Renal cortical epithelial cell (primary cell): Measurements from ENCODE around the gene IRX2. TPM values are rescaled to one million over a fixed set of nuclear protein-coding genes. Genes with fewer than 3 reads are reported as not detected.

Source experiments
- DNase-seq: peaks from one replicate; pipeline ENCODE4 v3.0.0-alpha.2; 2011; ENCODE audit warnings: low read depth
- total RNA-seq: library from RNA; depleted of rRNA; stranded (reverse); fragments of >200 nt; gene quantifications from 2 replicates; pipeline ENCODE4 v1.2.3, GENCODE V29; 2014

Gene IRX2
- total RNA-seq, 1 donor from 2014 or later, result 20.5 TPM

DNA sequence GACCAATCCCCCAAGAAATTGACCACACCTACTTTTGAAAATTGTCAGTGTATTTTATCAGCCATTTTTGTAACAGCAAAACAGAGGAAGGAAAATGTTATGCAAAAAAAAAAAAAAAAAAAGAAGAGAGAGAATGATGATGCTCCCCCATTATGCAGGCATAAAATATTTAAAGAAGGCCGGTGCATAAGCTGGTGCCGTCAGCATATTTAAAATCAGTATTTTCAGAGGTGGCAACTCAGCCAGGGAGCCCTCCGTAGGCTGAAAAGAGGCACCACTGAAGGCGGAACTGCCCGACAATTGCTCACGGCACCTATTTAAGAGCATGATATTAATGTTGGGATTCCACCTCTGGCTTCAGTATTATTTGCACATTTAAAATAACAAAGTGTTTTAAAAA is 33.4 kb downstream of the IRX2 start:
- DNase-seq, result no peak

DNA sequence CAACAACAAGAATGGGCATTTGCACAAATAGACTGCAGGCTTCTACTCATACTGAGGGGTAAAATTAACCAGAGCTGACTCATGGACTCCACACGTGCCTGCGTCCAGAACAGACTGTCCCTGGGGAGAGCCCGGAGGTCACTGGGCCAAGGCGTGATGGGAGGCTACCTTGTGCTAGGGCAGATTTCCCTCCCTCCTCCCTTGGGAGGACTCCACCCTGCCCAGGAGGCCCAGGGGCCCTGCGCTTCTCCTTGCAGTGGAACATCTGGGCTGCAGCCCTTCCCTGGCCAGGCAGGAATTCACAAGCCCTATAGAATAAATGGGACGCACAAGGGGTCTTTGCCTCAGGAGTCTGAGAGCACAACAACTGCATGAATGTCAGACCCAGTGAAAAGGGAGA is 35.6 kb downstream of the IRX2 start:
- no peak for DNase-seq

DNA sequence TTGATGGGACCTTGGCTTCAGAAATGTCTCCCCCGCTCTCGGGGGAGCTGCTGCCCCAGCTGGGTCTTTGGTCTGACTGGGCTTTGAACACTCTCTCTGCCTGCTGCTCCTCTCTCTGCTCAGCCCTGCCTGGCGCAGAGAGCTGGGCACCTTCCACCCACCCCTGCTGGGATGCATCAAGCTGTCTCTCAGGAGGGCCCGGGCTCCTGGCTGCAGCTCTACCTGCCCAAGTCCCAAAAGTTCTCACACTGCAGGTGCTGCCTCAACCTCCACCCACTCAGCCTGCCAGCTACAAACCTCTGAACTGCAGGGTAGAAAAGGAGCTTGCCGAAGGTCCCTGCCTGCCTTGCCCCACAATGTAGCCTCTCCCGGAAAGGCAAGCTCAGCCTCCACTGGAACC is 36.7 kb downstream of the IRX2 start:
- DNase-seq, result no peak

DNA sequence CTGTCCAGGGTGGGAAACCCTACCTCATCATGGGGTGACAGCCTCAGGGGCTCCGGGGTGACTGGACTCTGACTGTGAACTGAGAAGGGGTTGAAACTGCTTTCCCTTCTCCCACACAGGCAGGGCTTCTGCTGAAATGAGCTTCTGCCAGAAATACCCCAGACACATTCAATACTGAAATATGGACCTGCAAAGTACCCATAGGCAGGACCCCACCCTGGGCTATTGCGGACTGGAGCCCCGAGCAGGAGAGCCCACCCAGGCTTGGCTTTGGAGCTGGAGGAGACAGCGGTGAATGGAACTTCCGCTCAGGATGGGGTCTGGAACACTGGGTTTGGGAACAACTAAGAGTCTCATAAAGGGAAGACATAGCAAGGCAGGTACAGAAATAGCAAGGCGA is 37.5 kb downstream of the IRX2 start:
- DNase-seq, result no peak

DNA sequence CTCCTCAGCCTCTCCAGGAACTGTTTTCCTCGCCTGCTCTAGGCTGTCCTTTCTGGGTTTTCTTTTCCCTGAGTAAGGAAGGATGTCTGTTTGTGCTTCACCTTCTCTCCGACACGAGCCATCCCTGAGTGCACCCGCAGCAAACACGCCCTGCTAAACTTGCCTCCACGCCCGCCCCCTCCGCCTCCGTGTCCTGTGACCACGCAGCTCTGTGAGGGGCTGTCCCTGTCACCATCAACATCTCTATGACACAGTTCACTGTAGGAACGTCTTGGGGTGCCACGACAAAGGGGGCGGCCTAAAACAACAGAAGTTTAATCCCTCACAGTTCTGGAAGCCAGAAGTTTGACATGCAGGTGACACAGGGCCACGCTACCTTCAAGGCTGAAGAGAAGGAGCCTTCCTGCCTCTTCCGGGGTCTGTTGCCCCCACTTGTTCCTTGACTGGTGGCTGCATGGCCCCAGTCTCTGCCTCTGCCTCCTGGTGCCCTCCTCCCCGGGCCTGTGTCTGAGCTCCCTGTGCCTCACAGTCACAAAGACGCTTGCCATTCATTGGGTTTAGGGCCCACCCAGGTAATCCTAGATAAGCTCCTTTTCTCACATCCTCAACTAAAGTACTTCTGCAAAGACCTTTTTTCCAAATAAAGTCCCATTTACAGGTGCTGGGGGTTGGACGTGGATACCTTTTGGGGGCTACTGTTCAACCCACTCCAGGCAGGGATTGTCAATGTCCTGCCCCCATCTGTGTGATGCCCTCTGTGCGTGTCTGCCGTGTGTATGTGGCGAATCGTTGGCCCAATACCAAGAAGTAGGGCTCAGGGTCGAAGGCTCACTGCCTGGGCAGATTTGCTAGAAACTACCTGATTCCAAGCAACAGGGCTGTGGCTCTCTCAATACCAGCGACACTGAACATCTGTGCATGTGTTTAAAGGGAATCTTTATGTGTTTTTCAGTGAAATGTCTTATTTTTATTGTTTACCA is 39.7 kb downstream of the IRX2 start:
- DNase-seq, result no peak

DNA sequence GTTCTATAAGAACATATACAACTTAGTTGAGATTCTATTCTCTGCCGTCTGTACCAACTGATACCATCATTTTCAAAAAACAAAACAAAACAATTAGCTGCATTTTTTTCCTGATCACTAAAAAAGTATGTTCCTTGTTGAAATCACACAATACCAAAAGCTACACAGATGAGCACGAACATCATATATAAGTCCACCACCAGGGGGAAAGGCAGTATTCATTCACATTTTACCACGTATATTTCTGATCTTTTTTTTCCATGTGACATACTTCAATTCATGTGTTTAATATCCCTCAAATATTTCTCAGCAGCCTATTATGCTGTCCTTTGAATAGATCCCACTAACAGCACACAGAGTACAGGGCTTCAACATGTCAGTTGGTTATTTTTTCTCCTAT is 40.6 kb downstream of the IRX2 start:
- DNase-seq, result no peak

DNA sequence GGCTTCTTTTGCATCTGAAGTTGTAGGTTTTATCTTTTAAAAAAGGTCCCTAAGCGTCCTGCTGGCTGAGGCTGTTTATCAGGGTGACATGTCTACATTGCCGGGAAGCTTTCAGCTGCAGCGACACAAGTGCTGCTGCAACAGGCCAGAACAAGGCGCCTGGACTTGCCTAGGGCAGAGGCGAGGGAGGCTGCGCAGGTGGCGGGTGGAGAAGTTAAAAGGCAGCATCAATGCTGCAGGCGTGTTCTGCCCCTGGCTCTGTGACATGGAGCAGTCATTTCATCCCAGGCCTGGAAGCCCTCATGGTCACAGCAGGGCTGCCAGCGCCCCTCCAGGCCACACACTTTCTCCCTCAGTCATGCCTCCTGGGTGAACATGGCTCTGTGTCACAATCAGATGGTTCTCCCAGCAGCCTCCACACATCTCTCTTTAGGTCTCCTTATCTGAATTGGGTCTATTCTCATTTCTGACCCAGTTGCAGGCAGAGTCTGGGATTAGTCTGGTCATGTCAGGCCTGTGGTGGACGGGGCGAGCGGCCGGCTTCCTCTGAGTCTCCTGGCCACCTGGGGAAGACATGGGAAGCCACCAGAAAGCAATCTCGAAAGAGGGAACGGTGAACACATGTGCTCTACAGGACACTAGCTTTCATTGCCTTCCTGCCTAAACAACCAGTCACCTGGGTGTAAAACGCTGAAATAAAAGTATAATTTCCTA is 41.3 kb downstream of the IRX2 start:
- DNase-seq, result no peak

DNA sequence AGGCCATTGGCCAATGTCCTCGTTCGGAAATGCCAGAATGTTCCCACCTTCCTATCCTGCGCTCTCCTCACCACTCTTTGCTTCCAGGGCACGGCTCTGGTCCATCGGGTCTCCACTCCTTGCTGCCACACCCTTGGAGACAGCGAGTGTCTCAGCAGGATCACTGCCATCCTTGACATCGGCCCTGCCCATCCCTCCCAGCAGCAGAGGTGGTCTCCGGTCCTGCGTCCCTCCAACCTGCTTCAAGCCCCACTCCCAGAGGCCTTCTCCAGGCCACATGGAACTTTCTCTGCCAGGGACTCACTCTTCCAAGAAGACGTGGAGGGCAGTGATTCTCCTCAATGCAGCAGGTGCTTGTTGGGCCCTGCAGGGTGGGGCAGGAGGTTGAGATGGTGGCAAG is 42.7 kb downstream of the IRX2 start:
- DNase-seq, result no peak

DNA sequence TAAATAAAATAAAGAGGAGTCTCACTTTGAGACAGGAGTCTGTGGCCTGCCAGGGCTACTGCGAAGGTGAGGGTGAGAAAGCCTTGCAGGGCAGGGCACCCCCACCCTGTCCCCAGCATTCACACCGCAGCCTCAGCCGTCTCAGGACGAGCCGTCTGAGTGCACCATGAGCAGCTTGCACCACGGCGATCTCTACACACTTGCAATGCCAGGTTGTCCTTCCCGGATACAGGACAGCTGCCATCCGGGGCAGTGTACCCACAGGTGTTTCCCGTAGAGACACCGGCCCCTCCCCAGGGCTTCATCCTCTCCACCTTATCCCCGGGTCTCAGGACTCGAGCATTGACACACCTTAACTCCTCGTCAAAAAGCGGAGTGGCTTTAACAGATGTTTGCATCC is 43.3 kb downstream of the IRX2 start:
- DNase-seq, result no peak

DNA sequence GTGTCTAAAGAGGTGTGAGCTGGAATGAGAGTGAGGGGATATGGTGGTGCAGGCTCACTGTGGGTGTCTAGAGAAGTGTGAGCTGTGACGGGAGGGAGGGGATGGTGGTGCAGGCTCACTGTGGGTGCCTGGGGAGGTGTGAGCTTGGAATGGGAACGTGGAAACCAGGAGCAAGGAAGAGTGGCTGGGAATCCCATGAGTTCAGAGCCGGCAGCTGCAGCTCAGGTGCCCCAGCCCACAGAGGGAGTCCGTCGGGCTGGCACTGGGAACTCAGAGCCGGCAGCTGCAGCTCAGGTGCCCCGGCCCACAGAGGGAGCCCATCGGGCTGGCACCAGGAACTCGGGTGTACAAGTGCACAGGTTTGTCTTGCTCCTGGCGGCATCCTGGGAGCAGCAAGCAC is 45.6 kb downstream of the IRX2 start:
- DNase-seq, result no peak

DNA sequence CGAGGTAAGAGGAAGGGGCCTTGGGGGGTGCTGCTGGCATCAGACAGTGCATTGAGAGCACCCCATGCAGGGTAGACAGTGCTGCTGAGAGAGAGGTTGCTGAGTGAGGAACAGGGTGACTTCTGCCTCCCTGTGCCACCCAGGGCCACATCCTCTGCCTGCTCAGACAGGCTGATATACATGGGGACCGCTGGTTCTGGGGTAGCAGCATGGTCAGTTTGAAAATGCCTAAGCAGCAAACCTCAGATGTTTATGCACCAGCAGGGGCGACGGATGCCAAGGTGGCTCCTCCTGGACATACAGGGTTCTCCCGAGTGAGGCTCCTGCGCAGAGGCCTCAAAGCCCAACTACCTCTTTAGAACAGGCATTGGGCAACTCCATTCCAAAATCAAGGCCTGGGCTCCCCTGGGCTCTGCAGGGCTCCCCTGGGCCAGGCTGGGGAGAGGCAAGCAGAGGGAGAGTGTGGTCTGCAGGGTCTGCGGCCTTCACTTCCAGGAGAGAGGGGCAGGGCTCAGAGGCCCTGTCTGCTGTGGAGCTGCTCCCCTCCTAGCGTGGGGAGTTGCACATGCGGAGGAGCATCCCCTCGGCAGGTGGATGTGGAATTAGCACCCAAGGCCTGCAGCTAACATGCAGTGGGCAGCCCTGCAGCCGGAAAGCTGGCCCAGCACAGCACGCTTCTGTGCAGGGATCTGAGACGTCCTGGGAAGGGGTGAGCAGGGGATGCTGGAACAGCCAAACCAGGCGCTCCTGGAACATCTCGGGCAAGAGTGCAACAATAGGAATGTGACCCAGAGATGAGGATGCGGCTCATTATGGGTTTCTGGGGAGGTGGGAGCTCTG is 46.5 kb downstream of the IRX2 start:
- no peak for DNase-seq

DNA sequence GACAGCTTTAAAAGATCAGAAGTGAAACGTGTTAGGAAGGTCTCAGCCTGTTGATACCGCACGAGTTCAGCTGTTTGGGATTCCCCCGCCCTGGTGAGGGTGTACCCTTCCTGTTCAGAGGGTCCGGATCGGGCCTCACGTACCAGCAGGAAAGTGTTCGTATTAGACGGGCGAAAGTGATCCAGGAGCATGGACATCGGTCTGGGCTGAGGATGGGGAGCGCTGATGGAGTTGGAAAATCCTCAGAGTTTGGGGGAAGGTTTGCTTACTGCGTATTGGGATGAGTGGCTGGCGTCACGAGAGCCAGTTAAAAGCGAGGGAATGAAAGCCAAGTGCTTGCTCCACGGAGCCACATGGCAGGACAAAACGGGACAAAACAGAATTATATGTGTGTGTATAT is 47.4 kb downstream of the IRX2 start:
- DNase-seq, result no peak

DNA sequence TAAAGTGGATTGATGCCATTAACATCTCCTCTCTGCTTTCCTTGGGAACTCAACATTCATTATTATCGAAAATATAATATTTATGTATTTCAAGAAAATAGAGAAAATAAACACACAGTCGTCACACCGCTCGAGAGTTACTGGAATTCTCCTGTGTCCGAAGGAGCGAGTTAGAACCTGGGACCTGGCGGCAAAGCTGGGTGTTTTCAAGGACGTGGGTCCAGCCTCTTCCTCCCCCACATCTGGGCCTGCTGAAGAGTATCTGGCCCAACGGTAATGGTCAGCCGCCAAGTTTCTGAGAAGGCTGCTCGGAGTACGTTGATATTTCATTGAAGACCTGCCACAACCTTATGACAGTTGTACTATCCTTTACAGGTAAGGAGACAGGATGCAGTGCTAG is 47.9 kb downstream of the IRX2 start:
- DNase-seq, result no peak

DNA sequence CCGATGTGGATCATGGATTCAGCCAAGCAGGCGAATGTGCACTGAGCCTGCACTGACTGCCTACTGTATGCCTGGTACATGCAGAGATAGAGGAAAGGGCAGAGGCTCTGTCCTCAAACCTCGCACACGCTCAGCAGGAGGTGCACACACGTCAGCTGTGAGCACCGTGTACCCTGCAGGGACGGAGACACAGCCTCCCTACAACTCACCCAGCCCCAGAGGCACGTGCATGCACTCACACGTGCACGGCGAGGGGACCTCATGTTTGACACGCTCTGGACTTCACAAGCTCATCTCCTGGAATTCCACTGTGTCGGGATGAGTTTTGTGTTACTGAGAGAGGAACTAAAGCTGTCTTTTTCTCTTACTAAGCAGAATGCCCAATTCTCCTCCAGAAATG is 48.4 kb downstream of the IRX2 start:
- DNase-seq, result no peak

DNA sequence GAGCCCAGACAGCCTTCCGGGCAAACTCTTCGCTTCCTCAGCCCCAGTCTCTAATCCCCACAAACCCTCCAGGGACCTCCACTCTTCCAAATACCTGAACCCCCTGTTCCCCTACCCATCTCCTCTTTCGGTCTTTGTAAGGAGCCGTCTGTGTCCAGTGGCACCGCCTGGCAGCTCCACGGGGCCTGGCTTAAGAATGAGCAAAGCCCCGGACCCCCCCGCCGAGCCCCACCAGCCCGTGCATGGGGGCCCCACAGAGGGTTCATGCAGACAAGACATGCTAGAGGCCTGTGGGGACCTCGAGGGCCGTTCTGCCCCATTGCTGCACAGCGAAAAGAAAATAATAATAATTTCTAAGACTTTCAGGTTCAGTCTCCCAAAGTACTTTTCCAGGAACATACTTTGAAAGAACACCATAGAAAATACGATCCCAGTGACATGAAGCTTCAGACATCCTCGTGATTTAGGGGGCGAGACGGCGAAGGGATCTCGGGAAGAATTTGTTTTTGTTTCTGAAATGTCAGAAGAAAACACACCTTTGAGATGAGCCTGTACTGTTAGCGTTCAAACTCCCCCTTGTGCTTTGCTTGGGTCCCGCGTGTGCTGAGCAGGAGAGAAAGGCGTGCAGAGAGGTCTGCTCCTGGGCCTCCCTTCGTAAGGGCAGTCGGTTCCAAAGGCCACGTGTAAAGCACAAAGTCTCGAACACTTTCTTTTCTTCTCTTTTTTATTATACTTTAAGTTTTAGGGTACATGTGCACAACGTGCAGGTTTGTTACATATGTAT is 49.2 kb downstream of the IRX2 start:
- DNase-seq, result no peak

DNA sequence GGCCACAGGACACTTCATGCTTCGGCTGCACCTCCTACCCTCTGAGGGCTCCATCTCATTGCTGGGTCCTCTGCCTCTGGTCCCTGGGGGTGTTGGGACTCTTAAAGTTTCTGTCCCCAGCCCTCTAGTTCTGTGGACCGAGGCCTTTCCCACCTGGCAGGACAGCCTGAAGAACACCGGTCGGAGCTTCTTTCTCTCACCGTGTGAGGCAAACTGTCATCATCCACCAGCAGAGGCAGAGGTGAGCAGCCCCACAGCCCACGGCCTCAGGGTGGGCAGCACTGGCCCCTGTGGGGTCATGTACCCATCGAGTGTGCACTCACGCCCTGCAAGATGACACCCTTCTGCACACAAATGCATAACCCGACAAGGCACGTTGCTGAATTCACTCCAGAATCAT is 49.9 kb downstream of the IRX2 start:
- no peak for DNase-seq

DNA sequence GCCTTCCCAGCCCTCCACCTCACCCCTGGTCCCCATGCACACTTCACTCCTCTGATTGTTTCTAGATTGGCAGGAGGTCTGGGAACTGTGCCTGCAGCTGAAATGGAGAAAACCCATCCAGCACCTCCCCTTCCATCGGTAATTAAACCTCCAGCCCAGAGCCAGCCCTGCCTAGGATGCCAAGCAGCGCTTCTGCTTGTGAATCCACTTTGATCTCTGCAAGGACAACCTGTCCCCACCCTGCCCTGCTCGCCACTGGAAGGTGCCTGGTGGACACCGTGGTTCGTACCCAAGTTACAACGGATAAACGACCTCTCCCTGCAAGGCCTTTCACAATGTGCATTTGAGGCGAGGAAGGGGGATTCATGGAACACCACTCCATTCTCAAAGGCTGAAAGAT is 50.6 kb downstream of the IRX2 start:
- DNase-seq, result no peak

DNA sequence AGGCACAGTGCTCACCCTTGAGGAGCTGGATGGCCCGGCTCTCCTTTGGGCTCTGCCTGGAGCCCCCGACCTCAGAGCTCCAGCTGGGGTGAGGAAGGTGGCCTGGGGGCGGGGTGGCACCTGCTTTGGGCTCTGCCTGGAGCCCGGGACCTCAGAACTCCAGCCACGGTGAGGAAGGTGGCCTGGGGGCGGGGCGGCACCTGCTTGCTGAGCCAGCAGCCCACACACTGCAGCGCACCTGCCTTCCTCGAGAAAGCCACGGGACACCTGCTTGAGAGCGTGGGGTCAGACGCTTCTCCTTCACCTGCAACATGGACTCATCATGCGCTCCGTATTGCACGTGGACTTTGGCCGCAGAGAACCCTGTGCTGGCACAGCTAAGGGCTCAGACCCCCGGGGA is 51.8 kb downstream of the IRX2 start:
- no peak for DNase-seq

DNA sequence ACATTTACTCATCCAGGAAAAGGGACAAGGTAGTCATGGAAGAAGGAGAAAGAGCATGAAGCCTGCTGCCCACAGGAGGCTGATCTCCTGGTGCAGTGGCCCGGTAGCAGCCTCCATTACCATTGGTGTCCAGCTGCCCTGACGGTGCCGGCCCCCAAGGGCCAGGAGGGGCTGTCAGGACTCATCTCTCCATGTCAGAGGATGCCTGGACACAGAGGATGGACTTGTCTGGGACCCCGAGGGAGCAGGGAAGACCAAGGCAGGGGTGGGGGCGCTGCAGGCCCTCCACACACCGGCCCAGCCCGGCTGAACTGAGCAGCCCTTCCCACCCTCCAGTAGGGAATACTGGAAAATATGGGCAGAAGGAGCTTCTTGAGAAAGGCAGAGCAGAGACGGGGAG is 52.2 kb downstream of the IRX2 start:
- no peak for DNase-seq

DNA sequence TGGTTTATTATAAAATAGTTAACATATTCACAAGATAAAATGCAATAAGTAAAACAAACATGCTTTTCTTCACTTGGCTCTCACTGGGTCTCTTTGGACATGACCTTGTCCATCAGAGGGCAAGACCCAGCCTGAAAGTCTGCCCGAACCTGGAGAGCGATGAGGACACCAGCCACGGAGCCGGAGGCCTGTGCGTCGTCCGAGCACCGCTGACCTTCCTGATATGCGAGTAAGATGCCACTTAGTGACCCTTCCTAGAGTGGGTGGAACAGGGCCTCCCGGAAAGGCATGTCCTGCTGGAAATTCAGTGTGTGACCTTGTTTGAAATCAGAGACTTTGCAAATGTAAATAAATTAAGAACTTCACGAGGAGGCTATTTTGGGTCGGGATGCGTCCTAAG is 52.9 kb downstream of the IRX2 start:
- no peak for DNase-seq

DNA sequence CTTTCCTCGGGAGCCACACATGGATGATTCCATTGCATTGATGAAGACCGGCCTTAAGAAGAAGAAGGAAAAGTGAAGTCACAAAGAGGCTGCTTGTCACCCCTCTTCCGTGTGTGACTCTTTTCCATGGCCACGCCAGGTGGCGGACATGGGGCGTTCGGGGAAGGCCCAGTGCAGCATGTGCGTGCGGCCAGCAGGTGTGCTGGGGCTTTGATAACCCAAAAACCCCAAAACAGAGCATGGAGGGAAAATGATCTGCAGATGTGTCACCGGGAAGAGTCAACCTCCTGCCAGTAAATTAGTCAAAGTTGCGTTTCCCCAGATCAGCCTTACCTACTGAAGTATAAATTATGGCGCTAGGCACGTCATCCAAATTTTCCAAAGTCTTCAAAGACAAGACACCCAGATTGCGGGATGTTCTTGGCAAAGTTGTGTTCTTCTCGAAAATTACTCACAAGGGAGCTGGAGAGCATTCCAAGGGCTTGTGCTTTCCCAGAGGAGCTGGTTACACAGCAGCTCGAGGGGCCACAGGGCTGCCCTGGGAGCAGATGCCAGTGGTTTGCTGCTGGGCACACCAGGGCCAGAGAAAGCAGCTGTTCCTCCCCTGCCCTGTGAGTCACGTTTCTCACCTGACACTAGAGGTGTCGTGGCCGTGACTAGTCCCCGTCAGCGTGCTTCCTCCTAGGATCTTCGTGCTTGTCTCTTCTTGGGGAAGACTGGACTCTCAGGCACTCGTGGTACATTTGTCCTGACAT is 53.9 kb downstream of the IRX2 start:
- DNase-seq, result no peak
